NCI-H1930 (cell line): ENCODE results near the gene DNAJC30.
A peak's percentile ranks its signal among the peaks of the same experiment; 100 is the strongest.
"Not testable (repeated sequence)": the region's sequence is repeated elsewhere in the genome, so short reads cannot be mapped to it uniquely, and the experiment has no call there.

ENCODE experiments used
- DNase-seq, 2 experiments: peaks; one replicate each; lab custom pipeline; 2025; lab: John Stamatoyannopoulos, UW

Gene DNAJC30

DNA sequence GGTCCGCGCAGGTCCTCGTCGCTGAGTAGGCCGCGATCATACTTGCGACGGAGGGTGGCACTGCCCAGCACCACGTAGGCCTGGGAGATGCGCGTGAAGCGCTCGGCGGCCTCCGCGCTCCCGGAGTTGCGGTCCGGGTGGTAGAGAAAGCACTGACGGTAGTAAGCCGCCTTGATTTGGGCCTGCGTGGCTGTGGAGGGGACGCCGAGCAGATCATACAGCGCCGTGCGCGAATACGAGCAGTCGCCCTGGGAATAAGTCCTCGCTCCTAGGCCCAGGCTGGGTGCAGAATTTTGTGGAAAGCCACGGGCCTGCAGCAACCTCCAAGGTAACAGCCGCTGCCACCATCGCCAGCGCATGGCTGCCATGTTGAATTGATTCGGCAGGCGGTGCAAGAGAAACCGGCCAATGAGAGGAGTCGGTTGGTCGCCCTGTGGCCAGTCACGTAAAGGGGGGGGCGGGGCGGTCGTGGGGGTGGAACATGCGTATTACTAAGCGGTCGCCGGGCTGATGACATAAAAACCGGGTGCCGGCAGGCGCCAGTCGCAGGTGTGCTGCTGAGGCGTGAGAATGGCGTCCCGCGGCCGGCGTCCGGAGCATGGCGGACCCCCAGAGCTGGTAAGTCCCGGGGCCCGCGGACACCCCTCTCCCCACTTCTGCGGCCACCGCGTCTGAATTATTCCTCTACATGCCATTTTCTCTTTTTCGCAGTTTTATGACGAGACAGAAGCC lies at the start of gene DNAJC30, which contains the start of gene BUD23:
TSS of gene DNAJC30 (minus strand) at position 398 of the 732 bp plus-strand sequence. CDS start at position 368, 30 bp downstream.
TSS of gene BUD23 (plus strand) at position 542 of the 732 bp plus-strand sequence. CDS start at position 571, 29 bp downstream.
- peak; percentile 95 for DNase-seq

GRCh38 chr7:73732397-73732796 lies 49.1 kb upstream of the DNAJC30 start:
- no peak for DNase-seq

DNA sequence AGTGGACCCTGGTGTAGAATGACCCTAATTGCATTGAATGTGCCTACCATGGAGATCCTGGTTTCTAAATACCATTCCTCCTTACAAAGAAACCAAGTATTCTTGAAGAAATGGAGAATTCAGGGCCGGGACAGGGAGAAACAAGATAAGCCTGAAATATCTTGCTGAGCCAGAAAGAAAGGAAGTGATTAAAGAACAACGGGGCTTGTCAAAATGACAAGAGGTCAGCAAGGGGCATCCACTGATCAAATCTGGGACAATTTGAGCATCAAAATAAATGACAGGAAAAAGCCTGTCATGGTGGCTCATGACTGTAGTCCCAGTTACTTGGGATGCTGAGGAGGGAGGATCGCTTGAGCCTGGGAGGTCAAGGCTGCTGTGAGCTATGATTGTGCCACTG lies 47.2 kb upstream of the DNAJC30 start:
- DNase-seq: no peak

DNA sequence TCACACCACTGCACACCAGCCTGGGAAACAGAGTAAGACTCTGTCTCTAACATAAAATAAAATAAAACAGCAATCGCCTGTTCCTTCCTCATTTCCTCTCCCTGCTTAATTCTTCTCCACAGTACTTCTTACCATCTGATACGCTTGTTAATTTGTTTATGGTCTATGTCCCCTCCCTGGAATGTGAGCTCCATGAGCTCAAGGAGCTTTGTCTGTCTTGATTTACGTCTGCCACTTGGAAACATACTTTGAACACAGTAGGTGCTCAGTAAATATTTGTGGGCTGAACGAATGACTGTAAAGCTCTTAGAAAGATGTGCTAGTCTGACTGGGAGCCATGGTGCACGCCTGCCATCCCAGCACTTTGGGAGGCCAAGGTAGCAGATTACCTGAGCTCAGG lies 45.3 kb upstream of the DNAJC30 start:
- DNase-seq: no peak

DNA sequence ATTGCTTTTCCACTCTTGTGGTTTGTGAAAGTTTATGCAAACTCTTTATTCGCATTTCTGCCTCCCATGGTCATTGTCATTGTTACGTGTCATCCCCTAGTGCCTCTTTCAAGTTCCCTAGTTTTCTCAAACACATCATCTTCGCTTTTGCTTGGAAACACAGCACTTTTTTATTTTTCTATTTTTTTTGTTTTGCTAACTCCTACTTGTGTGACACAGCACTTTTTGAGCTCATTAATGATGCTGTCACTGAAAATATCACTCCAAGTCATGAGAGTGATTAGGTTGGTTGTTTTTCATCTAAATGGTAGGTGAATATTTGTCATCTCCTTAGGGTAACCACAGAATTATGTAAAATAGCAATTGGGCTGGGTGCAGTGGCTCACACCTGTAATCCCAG lies 44.7 kb upstream of the DNAJC30 start:
- no peak for DNase-seq

DNA sequence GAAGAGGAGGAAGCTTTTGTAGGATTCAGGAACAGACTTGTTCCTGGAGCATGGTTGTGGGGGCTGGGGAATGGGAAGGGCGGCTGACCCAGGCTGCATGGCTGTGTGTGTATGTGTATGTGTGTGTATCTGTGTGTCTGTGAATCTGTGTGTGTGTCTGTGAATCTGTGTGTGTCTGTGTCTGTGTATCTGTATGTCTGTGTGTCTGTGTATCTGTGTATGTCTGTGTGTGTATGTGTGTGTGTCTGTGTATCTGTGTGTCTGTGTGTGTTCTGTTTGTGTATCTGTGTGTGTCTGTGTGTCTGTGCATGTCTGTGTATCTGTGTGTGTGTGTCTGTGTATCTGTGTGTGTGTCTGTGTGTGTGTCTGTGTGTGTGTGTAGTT lies 42.8 kb upstream of the DNAJC30 start:
- DNase-seq: no peak

DNA sequence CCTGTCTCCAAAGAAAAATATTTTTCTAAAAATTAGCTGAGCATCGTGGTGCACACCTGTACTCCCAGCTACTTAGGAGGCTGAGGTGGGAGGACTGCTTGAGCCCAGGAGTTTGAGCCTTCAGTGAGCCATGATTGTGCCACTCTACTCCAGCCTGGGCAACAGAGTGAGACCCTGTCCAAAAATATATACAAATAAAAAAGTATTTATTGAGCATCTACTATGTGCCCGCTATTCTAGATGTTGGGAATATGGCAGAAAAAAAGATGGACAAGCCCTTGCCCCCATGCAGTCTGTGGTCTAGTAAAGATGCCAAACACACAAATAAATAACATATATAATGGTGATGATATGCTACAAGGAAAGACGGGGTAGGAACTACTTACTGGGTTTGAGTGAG lies 40.6 kb upstream of the DNAJC30 start:
- DNase-seq: no peak

DNA sequence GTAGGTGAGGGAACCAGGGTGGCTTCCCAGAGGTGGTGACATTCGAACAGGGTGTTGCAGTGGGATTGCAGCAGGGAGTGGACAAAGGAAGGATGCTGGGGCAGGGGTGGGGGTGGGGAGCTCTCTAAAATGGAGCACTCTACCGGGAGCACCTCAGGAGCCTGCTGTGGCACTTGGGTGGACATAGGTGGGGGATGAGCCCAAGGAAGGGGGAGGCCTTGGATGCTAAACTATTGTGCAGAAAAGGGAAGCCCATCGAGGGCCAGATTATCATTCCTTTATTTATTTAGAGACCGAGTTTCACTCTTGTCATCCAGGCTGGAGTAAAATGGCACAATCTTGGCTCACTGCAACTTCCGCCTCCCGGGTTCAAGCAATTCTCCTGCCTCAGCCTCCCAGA lies 39.5 kb upstream of the DNAJC30 start:
- DNase-seq: no peak

GRCh38 chr7:73722182-73722581 lies 38.9 kb upstream of the DNAJC30 start:
- not testable (repeated sequence) for DNase-seq

- DNase-seq: no peak
Measured at GRCh38 chr7:73721377-73721817, 38.1 kb upstream of the DNAJC30 start.

GRCh38 chr7:73720443-73720842 lies 37.2 kb upstream of the DNAJC30 start:
- not testable (repeated sequence) for DNase-seq

DNA sequence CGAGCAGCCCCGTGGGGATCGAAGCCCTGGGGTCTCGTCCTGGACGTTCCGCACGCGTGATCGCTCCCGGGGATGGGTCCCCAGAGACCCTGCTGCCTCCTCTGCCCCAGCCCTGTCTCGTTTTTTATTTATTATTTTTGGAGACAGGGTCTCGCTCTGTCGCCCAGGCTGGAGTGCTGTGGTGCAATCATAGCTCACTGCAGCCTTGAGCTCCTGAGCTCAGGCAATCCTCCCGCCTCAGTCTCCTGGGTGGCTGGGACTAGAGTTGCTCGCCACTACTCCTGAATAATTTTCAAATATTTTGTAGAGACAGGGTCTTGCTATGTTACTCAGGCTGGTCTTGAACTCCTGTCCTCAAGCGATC lies 36.5 kb upstream of the DNAJC30 start:
- DNase-seq: no peak

- peak; percentile 50 to 66 for DNase-seq
Measured at GRCh38 chr7:73718905-73719805, 35.9 kb upstream of the DNAJC30 start, which contains the start of gene STX1A. Gene STX1A (minus strand): TSS chr7:73719669. CDS start chr7:73719631, 38 bp downstream.

DNA sequence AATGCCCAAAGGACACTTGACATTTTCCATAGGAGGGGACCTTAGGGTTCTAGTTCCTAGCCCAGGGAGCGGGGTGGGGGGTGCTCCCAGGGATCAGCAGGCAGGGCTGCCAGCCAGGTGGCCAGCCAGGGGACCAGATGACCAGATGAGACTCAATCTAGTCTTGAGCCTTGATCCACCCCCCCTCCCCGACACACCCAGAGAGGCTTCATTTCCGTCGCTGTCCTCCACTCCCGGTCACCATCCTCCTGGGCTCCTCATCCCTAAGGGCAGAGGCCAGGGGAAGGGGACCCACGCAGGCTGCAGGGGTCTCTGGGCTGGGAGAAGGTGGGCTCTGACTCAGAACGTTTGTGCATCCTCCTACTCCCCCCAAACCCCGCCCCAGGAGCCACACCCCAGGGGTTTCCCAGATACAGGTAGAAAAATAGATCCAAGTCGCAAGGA lies 35.2 kb upstream of the DNAJC30 start:
- no peak for DNase-seq

DNA sequence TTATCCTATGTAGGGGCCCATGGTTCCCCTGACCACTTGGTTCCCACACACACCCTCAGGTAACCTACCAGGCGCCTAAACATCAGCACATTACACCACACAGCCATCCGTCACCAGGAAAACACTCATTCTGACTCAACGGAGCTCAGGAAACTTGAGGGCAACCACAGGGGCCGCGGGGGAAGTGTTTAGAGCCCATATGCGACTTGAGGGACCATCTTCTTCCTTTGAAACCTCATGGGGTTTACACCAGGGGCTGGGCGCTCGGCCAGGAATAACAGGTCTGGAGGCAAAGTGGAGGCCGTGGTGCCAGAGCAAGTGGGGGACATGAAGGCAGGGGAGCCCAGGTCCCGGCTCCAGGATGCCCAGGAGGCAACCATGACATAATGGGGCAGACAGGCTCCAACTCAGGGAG lies 34.7 kb upstream of the DNAJC30 start:
- DNase-seq: no peak

DNA sequence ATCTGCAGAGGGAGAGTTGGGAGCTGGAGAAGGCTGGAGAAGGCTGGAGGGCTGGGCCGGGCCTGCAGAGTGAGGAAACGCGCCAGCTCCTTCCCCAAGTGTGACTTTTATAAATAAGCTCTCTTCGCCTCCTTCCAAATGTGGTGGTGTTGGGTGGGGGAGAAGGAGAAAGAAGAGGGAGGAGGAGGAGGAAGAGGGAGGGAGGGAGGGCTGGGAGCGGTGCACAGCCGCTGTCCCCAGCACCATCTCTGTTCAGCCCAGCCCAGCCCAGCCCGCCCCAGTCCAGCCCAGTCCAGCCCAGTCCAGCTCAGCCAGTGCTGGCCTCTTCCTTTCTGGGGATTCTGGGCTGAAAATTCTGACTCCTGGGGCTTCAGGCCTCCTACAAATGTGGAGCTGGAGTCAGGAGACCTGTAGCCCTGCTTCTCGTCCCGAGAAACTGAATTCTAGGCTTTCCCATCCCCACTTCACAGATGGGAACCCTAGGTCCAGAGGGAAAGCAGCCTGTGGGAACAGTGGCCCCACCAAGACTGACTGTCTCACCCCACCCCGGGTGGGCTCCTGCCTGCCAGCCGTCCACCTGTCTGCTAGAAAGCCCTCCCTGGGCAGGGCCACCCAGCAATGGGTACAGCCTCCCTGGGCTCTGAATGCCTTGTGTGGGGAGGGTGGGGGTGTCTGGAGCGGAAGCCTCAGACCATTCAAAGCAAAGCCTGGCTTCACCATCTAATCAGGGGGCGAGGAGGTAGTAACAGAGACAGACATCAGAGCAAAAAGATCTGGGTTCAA lies 34.0 kb upstream of the DNAJC30 start:
- DNase-seq: no peak

GRCh38 chr7:73716318-73716890 lies 33.2 kb upstream of the DNAJC30 start:
- no peak for DNase-seq

GRCh38 chr7:73715648-73716317 lies 32.5 kb upstream of the DNAJC30 start:
- DNase-seq: no peak

GRCh38 chr7:73713319-73713718 lies 30.1 kb upstream of the DNAJC30 start:
- DNase-seq: not testable (repeated sequence)

GRCh38 chr7:73712773-73713172 lies 29.5 kb upstream of the DNAJC30 start:
- no peak for DNase-seq

GRCh38 chr7:73708961-73709549 lies 25.8 kb upstream of the DNAJC30 start:
- no peak for DNase-seq
